ENCODE results near the gene ASB1. TPM values are rescaled to one million over a fixed set of nuclear protein-coding genes. Genes with fewer than 3 reads are reported as not detected.

Gene ASB1
- total and polyA plus RNA-seq, 10 of the 15 experiments (the other 5 are each of a cell fraction or from before 2014, with no cell fraction given), result 5.2 to 31.2 (median 25.8) TPM

DNA sequence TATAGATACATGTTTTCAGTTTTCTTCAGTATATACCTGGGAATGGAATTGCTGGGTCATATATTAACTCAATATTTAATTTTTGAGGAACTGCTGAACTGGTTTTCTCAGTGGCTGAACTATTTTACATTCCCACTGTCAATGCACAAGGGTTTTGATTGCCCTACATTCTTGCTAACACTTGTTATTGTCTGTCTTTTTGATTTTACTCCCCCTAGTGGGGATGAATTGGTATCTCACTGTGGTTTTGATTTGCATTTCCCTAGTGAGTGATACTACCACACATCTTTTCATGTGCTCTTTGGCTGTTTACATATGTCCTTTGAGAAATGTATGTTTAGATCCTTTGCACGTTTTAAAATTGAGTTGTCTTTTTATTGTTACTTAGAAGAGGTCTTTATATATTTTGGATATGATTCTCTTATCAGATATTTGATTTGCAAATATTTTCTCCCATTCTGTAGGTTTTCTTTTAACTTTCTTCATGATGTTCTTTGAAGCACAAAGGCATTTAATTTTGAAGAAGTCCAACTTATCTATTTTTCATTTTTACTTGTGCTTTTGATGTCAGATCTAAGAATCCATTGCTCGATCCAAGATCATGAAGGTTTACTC lies 36.2 kb downstream of the ASB1 start (continued):
- TF ChIP-seq CBX5 (IDR thresholded peaks at IDR 0.05; ENCODE audit: low read depth) (0 out of 2 replicates have a peak, but pooled peaks have one; percentile 23), RUNX3 (IDR thresholded peaks at IDR 0.05; ENCODE audit: low read length) (peak; percentile 85), SREBF1 (IDR thresholded peaks at IDR 0.05; ENCODE audit: low read length) (no peak), BHLHE40 (IDR thresholded peaks at IDR 0.05; ENCODE audit: borderline replicate concordance in 1 of 2, low read depth in 2 of 2, low read length in 1 of 2) (0 out of 4 replicates have a peak, but pooled peaks of 1 of the 2 experiments have one; percentile 18), STAT1 (conservative IDR thresholded peaks at IDR 0.05) (no peak), SUZ12 (IDR thresholded peaks at IDR 0.05; ENCODE audit: unreplicated experiment) (no peak), ZNF384 (IDR thresholded peaks at IDR 0.05; ENCODE audit: borderline replicate concordance, low read depth, low read length) (no peak)
- TF ChIP-seq, protein P1, sequence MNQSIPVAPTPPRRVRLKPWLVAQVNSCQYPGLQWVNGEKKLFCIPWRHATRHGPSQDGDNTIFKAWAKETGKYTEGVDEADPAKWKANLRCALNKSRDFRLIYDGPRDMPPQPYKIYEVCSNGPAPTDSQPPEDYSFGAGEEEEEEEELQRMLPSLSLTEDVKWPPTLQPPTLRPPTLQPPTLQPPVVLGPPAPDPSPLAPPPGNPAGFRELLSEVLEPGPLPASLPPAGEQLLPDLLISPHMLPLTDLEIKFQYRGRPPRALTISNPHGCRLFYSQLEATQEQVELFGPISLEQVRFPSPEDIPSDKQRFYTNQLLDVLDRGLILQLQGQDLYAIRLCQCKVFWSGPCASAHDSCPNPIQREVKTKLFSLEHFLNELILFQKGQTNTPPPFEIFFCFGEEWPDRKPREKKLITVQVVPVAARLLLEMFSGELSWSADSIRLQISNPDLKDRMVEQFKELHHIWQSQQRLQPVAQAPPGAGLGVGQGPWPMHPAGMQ (IDR thresholded peaks at IDR 0.05; ENCODE audit: borderline replicate concordance), result no peak
- TF ChIP-seq, protein P2, sequence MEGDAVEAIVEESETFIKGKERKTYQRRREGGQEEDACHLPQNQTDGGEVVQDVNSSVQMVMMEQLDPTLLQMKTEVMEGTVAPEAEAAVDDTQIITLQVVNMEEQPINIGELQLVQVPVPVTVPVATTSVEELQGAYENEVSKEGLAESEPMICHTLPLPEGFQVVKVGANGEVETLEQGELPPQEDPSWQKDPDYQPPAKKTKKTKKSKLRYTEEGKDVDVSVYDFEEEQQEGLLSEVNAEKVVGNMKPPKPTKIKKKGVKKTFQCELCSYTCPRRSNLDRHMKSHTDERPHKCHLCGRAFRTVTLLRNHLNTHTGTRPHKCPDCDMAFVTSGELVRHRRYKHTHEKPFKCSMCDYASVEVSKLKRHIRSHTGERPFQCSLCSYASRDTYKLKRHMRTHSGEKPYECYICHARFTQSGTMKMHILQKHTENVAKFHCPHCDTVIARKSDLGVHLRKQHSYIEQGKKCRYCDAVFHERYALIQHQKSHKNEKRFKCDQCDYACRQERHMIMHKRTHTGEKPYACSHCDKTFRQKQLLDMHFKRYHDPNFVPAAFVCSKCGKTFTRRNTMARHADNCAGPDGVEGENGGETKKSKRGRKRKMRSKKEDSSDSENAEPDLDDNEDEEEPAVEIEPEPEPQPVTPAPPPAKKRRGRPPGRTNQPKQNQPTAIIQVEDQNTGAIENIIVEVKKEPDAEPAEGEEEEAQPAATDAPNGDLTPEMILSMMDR (IDR thresholded peaks at IDR 0.05 in 2 of 3, conservative IDR thresholded peaks at IDR 0.05 in 1 of 3; ENCODE audit: control insufficient read depth in 2 of 3, extremely low read depth in 1 of 3, insufficient read depth in 1 of 3, low read depth in 3 of 3, low read length in 3 of 3), result peak; percentile 51 to 67 (median 56); a peak in 5 of 6 replicates

Data from GM12878 (cell line).